Left ventricle myocardium inferior (tissue), 1 donor: ENCODE data around the gene SLC25A34. TPM values are rescaled to one million over a fixed set of nuclear protein-coding genes. Genes with fewer than 3 reads are reported as not detected.

Experiments
- DNase-seq: peaks from one replicate; pipeline ENCODE4 v3.0.0-alpha.2; 2020
- H3K27ac ChIP-seq: fragments of 200-600 bp; replicated peaks from 2 replicates; pipeline ENCODE4 v1.8.0; 2021
- H3K27me3 ChIP-seq: fragments of 200-600 bp; 2 replicates; pipeline ENCODE4 v1.8.0; 2021; ENCODE audit warnings: low read depth
- H3K36me3 ChIP-seq: fragments of 200-600 bp; 2 replicates; pipeline ENCODE4 v1.8.0; 2021
- H3K4me1 ChIP-seq: fragments of 200-600 bp; 2 replicates; pipeline ENCODE4 v1.8.0; 2021
- H3K4me3 ChIP-seq: fragments of 200-600 bp; 2 replicates; pipeline ENCODE4 v1.8.0; 2021; ENCODE audit warnings: mild to moderate bottlenecking, moderate library complexity
- H3K9me3 ChIP-seq: fragments of 200-600 bp; replicated peaks from 2 replicates; pipeline ENCODE4 v1.8.0; 2021
- intact Hi-C: fragments of 100-400 bp; cut with micrococcal nuclease; formaldehyde crosslinking; loops from one replicate; pipeline ENCODE4 v1.11.0; 2022
- total RNA-seq: library from RNA; stranded (reverse); fragmentation: NEBNext Ultra II Directional; extraction: Animal tissue kit (Norgen Biotek cat#: 25700); gene quantifications from one replicate; pipeline ENCODE4 v1.2.1, GENCODE V29; 2021
- TF ChIP-seq, protein P1 (sequence below): fragments of 200-600 bp; IDR thresholded peaks from 2 replicates; pipeline ENCODE4 v1.8.0; 2021; ENCODE audit warnings: antibody characterized with exemption, mild to moderate bottlenecking, borderline replicate concordance
- donor health status: DM: no; HTN: yes; CAD: no; lungs with severe emphysema.

SLC25A34 gene
- total RNA-seq, 1 donor from 2014 or later, result 34.0 TPM

DNA sequence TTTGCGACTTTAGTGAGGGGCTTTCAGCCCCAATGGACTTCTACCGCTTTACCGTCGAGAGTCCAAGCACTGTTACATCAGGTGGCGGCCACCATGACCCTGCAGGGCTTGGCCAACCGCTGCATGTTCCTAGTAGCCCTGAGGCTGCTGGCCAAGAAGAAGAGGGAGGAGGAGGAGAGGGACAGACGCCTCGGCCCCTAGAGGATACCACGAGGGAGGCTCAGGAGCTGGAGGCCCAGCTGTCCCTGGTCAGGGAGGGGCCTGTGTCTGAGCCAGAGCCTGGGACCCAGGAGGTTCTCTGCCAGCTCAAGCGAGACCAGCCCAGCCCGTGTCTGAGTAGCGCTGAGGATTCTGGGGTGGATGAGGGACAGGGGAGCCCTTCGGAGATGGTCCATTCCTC is 8.6 kb upstream of the SLC25A34 start:
- Histone ChIP-seq H3K4me1 (peaks cover 28% of the 10 kb centered on the region), H3K4me3 (no peak overlapping the region), H3K9me3 (no peaks in the 10 kb centered on the region), H3K27me3 (no peaks in the 10 kb centered on the region), H3K27ac (peak overlapping the region; percentile 41), H3K36me3 (peaks cover 92% of the 10 kb centered on the region)
- DNase-seq, result no peak
- TF ChIP-seq, protein P1, sequence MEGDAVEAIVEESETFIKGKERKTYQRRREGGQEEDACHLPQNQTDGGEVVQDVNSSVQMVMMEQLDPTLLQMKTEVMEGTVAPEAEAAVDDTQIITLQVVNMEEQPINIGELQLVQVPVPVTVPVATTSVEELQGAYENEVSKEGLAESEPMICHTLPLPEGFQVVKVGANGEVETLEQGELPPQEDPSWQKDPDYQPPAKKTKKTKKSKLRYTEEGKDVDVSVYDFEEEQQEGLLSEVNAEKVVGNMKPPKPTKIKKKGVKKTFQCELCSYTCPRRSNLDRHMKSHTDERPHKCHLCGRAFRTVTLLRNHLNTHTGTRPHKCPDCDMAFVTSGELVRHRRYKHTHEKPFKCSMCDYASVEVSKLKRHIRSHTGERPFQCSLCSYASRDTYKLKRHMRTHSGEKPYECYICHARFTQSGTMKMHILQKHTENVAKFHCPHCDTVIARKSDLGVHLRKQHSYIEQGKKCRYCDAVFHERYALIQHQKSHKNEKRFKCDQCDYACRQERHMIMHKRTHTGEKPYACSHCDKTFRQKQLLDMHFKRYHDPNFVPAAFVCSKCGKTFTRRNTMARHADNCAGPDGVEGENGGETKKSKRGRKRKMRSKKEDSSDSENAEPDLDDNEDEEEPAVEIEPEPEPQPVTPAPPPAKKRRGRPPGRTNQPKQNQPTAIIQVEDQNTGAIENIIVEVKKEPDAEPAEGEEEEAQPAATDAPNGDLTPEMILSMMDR, result no peak
- intact Hi-C loops, result no loop called here

DNA sequence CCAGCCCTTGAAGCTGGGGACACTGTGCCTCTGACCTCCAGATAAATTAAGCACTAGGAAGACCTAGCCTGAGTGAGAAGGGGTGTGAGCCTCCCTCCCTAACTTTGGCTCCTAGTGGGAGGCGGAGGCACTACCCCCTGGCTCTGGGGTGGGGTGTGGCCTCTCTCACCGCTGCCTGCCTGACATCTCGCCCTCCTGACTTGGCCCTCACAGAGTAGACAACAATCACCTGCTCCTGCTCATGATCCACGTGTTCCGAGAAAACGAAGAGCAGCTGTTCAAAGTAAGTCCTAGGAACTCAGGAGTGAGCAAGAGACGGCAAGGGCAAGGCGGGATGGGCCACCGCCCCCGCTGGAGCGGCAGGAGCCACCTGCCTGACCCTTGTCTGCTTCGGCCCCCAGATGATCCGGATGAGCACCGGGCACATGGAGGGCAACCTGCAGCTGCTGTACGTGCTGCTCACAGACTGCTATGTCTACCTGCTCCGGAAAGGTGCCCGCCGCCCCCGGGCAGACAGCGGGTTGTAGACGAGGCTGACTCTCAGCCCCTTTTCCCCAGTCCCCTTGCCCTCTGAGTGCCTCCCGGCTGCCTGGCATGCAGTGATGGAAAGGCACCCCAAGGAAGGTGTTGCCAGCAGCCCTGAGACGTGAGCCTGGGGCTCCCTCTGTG is 8.1 kb upstream of the SLC25A34 start:
- intact Hi-C loops, result no loop called here
- H3K27me3 ChIP-seq, result no peaks in the 10 kb centered on the region
- H3K27ac ChIP-seq, result peak overlapping the region; percentile 41
- no peaks in the 10 kb centered on the region for H3K9me3 ChIP-seq
- DNase-seq, result no peak
- H3K4me1 ChIP-seq, result peaks cover 28% of the 10 kb centered on the region
- peaks cover 92% of the 10 kb centered on the region for H3K36me3 ChIP-seq
- TF ChIP-seq, protein P1, result no peak
- H3K4me3 ChIP-seq, result no peak overlapping the region

DNA sequence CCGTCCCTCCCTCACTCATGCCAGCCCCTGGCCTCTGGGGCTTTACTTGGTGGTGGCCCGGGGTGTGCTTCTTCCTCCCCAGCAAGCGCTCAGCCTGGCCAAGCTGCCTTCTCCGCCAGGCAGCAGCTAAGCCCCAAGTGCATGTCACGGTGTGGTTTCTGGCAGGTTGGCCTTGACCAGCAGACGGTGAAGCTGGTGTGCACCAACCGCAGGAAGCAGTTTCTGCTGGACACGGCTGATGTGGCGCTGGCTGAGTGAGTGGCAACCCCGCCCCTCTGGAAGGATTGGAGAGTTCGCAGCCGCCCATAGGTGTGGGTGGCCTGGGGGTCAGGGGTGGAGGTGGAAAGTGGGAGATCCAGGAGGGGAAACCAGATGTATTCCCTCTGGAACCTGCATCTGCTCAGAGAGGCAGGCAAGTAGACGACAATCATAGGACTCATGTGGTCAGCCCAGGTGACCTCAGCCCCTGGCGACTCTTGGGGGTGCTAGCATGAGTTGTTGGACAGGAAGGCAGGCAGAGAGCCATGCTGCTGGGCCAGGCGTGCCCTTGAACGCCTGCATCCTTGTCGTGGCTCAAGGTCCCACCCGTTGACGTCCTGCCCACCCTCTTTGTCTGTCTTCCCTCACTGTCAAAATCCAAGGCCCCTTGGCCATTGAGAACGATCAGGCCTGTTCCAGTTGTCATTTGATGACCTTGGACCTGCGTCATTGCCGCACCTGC is 7.0 kb upstream of the SLC25A34 start:
- DNase-seq, result no peak
- no peaks in the 10 kb centered on the region for H3K9me3 ChIP-seq
- peaks cover 28% of the 10 kb centered on the region for H3K4me1 ChIP-seq
- intact Hi-C loops, result no loop called here
- H3K36me3 ChIP-seq, result peaks cover 92% of the 10 kb centered on the region
- H3K4me3 ChIP-seq, result no peak overlapping the region
- H3K27me3 ChIP-seq, result no peaks in the 10 kb centered on the region
- H3K27ac ChIP-seq, result peak overlapping the region; percentile 32
- TF ChIP-seq, protein P1, result no peak

DNA sequence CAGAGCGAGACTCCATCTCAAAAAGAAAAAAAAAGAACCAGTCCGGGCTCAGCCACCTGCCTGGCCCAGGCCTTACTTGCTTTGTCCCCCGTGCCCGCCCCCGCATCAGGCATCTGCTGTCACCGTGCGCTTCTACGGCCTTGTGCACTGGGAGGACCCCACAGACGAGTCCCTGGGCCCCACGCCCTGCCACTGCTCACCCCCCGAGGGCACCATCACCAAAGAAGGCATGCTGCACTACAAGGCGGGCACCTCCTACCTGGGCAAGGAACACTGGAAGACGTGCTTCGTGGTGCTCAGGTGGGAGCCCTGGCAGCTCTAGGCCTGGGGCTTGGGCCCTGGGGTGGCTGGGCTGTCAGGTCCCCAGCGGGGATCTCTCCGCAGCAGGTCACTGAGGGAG is 5.6 kb upstream of the SLC25A34 start:
- TF ChIP-seq, protein P1, result no peak
- Histone ChIP-seq H3K27me3 (no peaks in the 10 kb centered on the region), H3K27ac (no peak overlapping the region), H3K36me3 (peaks cover 96% of the 10 kb centered on the region), H3K9me3 (no peaks in the 10 kb centered on the region), H3K4me3 (no peak overlapping the region), H3K4me1 (peaks cover 42% of the 10 kb centered on the region)
- no peak for DNase-seq
- intact Hi-C loops, result no loop called here

DNA sequence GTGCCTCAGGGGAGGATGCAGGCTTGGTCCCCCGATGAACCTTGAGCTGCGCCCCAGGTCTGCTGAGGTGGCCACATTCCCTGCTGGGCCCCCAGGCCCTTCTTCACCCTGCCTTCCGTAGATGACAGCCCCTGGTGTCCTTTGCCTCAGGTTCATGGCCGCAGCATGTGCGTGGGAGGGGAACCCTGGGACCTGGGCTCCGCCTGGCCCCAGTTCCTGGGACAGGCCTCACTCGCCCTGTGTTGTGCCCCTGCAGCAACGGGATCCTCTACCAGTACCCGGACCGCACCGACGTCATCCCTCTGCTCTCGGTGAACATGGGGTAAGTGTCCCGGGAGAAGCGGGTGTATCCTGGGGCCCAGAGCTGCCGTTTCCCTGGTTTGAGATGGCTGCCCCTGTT is 5.1 kb upstream of the SLC25A34 start:
- intact Hi-C loops, result no loop called here
- peaks cover 91% of the 10 kb centered on the region for H3K36me3 ChIP-seq
- no peak overlapping the region for H3K27ac ChIP-seq
- H3K4me1 ChIP-seq, result peaks cover 46% of the 10 kb centered on the region
- no peaks in the 10 kb centered on the region for H3K9me3 ChIP-seq
- no peak overlapping the region for H3K4me3 ChIP-seq
- TF ChIP-seq, protein P1, result no peak
- no peaks in the 10 kb centered on the region for H3K27me3 ChIP-seq
- DNase-seq, result no peak
